Natural killer cell (primary cell): ENCODE measurements around the gene GLA. TPM values are rescaled to one million over a fixed set of nuclear protein-coding genes. Genes with fewer than 3 reads are reported as not detected.
A peak's percentile ranks its signal among the peaks of the same experiment; 100 is the strongest.

Source experiments
- ATAC-seq, 3 donors: fragments of 150-1000 bp in 2 of 3; fragments of 200-7000 bp in 1 of 3; cut with Tn5 transposase; 1 replicate in 1 of 3; 2 replicates in 2 of 3; pipeline ENCODE4 v1.10.0; 2021; ENCODE audit warnings: mild to moderate bottlenecking in 2 of 3, moderate library complexity in 2 of 3
- DNase-seq, 2 donors: peaks; one replicate each; pipeline versions ENCODE4 v3.0.0 to v3.0.0-alpha.2; 2013 to 2021; ENCODE audit warnings: mixed read lengths in 1 of 2
- H3K27ac ChIP-seq: one replicate; pipeline ENCODE4 v1.5.1; 2013; ENCODE audit warnings: mild to moderate bottlenecking, low read length
- H3K27me3 ChIP-seq: one replicate; pipeline ENCODE4 v1.6.1; 2013; ENCODE audit warnings: low read length; ENCODE audit not compliant: control insufficient read depth, insufficient read depth
- H3K36me3 ChIP-seq: one replicate; pipeline ENCODE4 v1.6.1; 2013; ENCODE audit warnings: low read length; ENCODE audit not compliant: control insufficient read depth, insufficient read depth
- H3K4me1 ChIP-seq: one replicate; pipeline ENCODE4 v1.6.1; 2013; ENCODE audit warnings: low read length; ENCODE audit not compliant: control insufficient read depth, insufficient read depth
- H3K4me3 ChIP-seq: one replicate; pipeline ENCODE4 v1.5.1; 2013; ENCODE audit warnings: low read length
- H3K9me3 ChIP-seq: one replicate; pipeline ENCODE4 v1.6.1; 2013; ENCODE audit warnings: low read length; ENCODE audit not compliant: control insufficient read depth, insufficient read depth
- H3K27ac Mint-ChIP-seq, 2 donors: one replicate each; pipeline ENCODE4 v1.8.0; 2022; ENCODE audit warnings: mild to moderate bottlenecking in 2 of 2, mixed read lengths in 2 of 2, moderate library complexity in 1 of 2
- H3K27me3 Mint-ChIP-seq, 2 donors: one replicate each; pipeline ENCODE4 v1.8.0; 2022; ENCODE audit warnings: low read depth in 2 of 2, mixed read lengths in 2 of 2
- H3K36me3 Mint-ChIP-seq: one replicate; pipeline ENCODE4 v1.8.0; 2022; ENCODE audit warnings: mixed read lengths
- H3K4me1 Mint-ChIP-seq, 2 donors: one replicate each; pipeline ENCODE4 v1.8.0; 2022; ENCODE audit warnings: mixed read lengths in 2 of 2
- H3K4me3 Mint-ChIP-seq: one replicate; pipeline ENCODE4 v1.8.0; 2022; ENCODE audit warnings: mild to moderate bottlenecking, moderate library complexity, mixed read lengths
- H3K9me3 Mint-ChIP-seq, 2 donors: one replicate each; pipeline ENCODE4 v1.8.0; 2022; ENCODE audit warnings: mixed read lengths in 2 of 2
- CTCF ChIP-seq: fragments of 200-600 bp; IDR thresholded peaks from one replicate; pipeline ENCODE4 v1.8.0; 2022; ENCODE audit warnings: antibody characterized with exemption
- WGBS: methylation state at CpG from one replicate; pipeline ENCODE4 v1.1.7; 2013; ENCODE audit warnings: missing lambda C conversion rate; ENCODE audit not compliant: insufficient coverage; 5-methylcytosine and 5-hydroxymethylcytosine counted together
- intact Hi-C: fragments of 100-400 bp; cut with micrococcal nuclease; formaldehyde crosslinking; loops from one replicate; pipeline ENCODE4 v1.14.2; 2022
- total RNA-seq, 4 donors: library from RNA; stranded (reverse); fragments of 120-200 nt in 1 of 4; gene quantifications; one replicate each; pipeline versions ENCODE4 v1.2.3 to v1.2.4, GENCODE V29; 2013 to 2022

The GLA gene
- total RNA-seq, 3 donors from 2014 or later (not counting 1 experiment from before 2014, with no cell fraction given) = 34.9 to 71.9 (median 47.9) TPM

- Histone ChIP-seq H3K27me3 (no peaks in the 10 kb centered on the region), H3K36me3 (peaks cover 11% of the 10 kb centered on the region), H3K27ac (peak overlapping the region; percentile 45), H3K4me1 (peaks cover 29% of the 10 kb centered on the region), H3K4me3 (no peak overlapping the region), H3K9me3 (no peaks in the 10 kb centered on the region)
- Mint-ChIP-seq H3K27me3 (no peaks in the 10 kb centered on the region), H3K36me3 (no peaks in the 10 kb centered on the region), H3K27ac (peak overlapping the region; percentile 73 to 76), H3K4me1 (peaks cover 23 to 44% of the 10 kb centered on the region in 2 donors), H3K4me3 (peak overlapping the region; percentile 67), H3K9me3 (no peaks in the 10 kb centered on the region)
- peak; percentile 70 to 78 (median 76) for ATAC-seq
- intact Hi-C loops = loop anchor here (2.0 to 5.0 kb wide), 4 partner anchors 182 to 517 kb away; partner anchors contain the start of gene ZMAT1
- DNase-seq = peak in 1 of 2 donors; percentile 86
- TF ChIP-seq CTCF = peak; percentile 57
- 48% methylated on average over 10 of the region's 12 CpGs for WGBS
Observed at GRCh38 chrX:101415180-101416145, 7.7 kb upstream of the GLA start.

GRCh38 chrX:101411984-101412383 is 4.3 kb upstream of the GLA start:
- Mint-ChIP-seq H3K9me3 (no peaks in the 10 kb centered on the region), H3K4me1 (peaks cover 24 to 42% of the 10 kb centered on the region in 2 donors), H3K36me3 (no peaks in the 10 kb centered on the region), H3K27ac (peak overlapping the region; percentile 16 to 22), H3K4me3 (no peak overlapping the region), H3K27me3 (no peaks in the 10 kb centered on the region)
- H3K4me1 ChIP-seq = peaks cover 23% of the 10 kb centered on the region
- intact Hi-C loops = no loop called here
- H3K36me3 ChIP-seq = peaks cover 11% of the 10 kb centered on the region
- no peaks in the 10 kb centered on the region for H3K9me3 ChIP-seq
- DNase-seq = no peak
- 90% methylated on average over 10 of the region's 10 CpGs for WGBS
- H3K27ac ChIP-seq = no peak overlapping the region
- no peaks in the 10 kb centered on the region for H3K27me3 ChIP-seq
- TF ChIP-seq CTCF = no peak
- no peak overlapping the region for H3K4me3 ChIP-seq
- ATAC-seq = no peak

- no peak for ATAC-seq
- Histone ChIP-seq H3K27ac (no peak overlapping the region), H3K9me3 (no peaks in the 10 kb centered on the region), H3K4me1 (peaks cover 19% of the 10 kb centered on the region), H3K36me3 (peaks cover 11% of the 10 kb centered on the region), H3K4me3 (no peak overlapping the region), H3K27me3 (no peaks in the 10 kb centered on the region)
- DNase-seq = peak in 1 of 2 donors; percentile 35
- peak overlapping the region; percentile 84 to 88 for H3K27ac Mint-ChIP-seq
- WGBS = no CpG with 5 or more reads among the region's 7 CpGs
- TF ChIP-seq CTCF = no peak
- no peaks in the 10 kb centered on the region for H3K9me3 Mint-ChIP-seq
- H3K36me3 Mint-ChIP-seq = no peaks in the 10 kb centered on the region
- intact Hi-C loops = no loop called here
- H3K27me3 Mint-ChIP-seq = no peaks in the 10 kb centered on the region
- H3K4me3 Mint-ChIP-seq = peak overlapping the region; percentile 70
- peaks cover 25 to 37% of the 10 kb centered on the region in 2 donors for H3K4me1 Mint-ChIP-seq
Observed at GRCh38 chrX:101410461-101410860, 2.7 kb upstream of the GLA start.
